HEK293 (cell line): ENCODE data around the gene CFAP157.

Experiments used
- CTCF ChIA-PET: fragments of 350-600 bp; formaldehyde crosslinking; extraction: SDS; loops from one replicate; lab custom pipeline; 2021; ENCODE audit warnings: antibody characterized with exemption; lab: Yijun Ruan, JAX
- POLR2A ChIA-PET: fragments of 300-600 bp; formaldehyde crosslinking; extraction: SDS; loops from one replicate; lab custom pipeline; 2020; ENCODE audit warnings: antibody characterized with exemption, inconsistent platforms; lab: Yijun Ruan, JAX
- H3K27ac ChIP-seq: fragments of 200-500 bp; sonication (Bioruptor generic); 2 replicates; pipeline ENCODE4 v1.5.1; 2014; ENCODE audit warnings: low read depth, low read length, control low read depth, inconsistent platforms; ENCODE audit errors: extremely low read depth
- H3K36me3 ChIP-seq, 2 experiments: fragments of 200-500 bp in 1 of 2; sonication (Bioruptor generic) in 1 of 2; 1 replicate in 1 of 2; 2 replicates in 1 of 2; pipeline ENCODE4 v1.5.1; 2014 to 2017; ENCODE audit warnings: inconsistent platforms in 2 of 2, low read length in 2 of 2; ENCODE audit not compliant: control insufficient read depth in 2 of 2, insufficient read depth in 1 of 2
- H3K4me1 ChIP-seq: fragments of 200-500 bp; sonication (Bioruptor generic); 2 replicates; pipeline ENCODE4 v1.5.1; 2014; ENCODE audit warnings: mild to moderate bottlenecking, low read length, inconsistent platforms; ENCODE audit not compliant: control insufficient read depth, insufficient read depth
- H3K4me3 ChIP-seq: 2 replicates; pipeline ENCODE4 v1.5.1; 2011; ENCODE audit warnings: low read depth, mild to moderate bottlenecking, control low read depth, low read length, moderate library complexity
- H3K9me3 ChIP-seq: fragments of 200-500 bp; sonication (Bioruptor generic); 2 replicates; pipeline ENCODE4 v1.5.1; 2014; ENCODE audit warnings: low read depth, low read length, inconsistent platforms; ENCODE audit not compliant: control insufficient read depth, insufficient read depth
- CTCF ChIP-seq: fragments of 450-650 bp; formaldehyde crosslinking; IDR thresholded peaks from 2 replicates; pipeline ENCODE4 v1.5.1; 2016; ENCODE audit warnings: missing biosample characterization, missing genetic modification characterization
- GFI1B ChIP-seq: fragments of 450-650 bp; formaldehyde crosslinking; IDR thresholded peaks from 2 replicates; pipeline ENCODE4 v1.5.1; 2016; ENCODE audit warnings: missing biosample characterization, missing genetic modification characterization
- GLIS2 ChIP-seq: fragments of 450-650 bp; formaldehyde crosslinking; IDR thresholded peaks from 2 replicates; pipeline ENCODE4 v1.5.1; 2016; ENCODE audit warnings: missing biosample characterization, missing genetic modification characterization
- KLF16 ChIP-seq: fragments of 450-650 bp; formaldehyde crosslinking; IDR thresholded peaks from 2 replicates; pipeline ENCODE4 v1.5.1; 2017; ENCODE audit warnings: missing biosample characterization, missing genetic modification characterization
- MYNN ChIP-seq: fragments of 450-650 bp; formaldehyde crosslinking; IDR thresholded peaks from 2 replicates; pipeline ENCODE4 v1.5.1; 2016; ENCODE audit warnings: missing biosample characterization, missing genetic modification characterization, borderline replicate concordance
- RBAK ChIP-seq: fragments of 450-650 bp; formaldehyde crosslinking; IDR thresholded peaks from 2 replicates; pipeline ENCODE4 v1.5.1; 2016; ENCODE audit warnings: missing biosample characterization, missing genetic modification characterization
- TCF7L2 ChIP-seq: IDR thresholded peaks from 2 replicates; pipeline ENCODE4 v1.6.1; 2011; ENCODE audit warnings: low read depth, mild to moderate bottlenecking, inconsistent platforms, low read length, moderate library complexity, borderline replicate concordance
- TRIM28 ChIP-seq: IDR thresholded peaks from 2 replicates; pipeline ENCODE4 v1.6.1; 2011; ENCODE audit warnings: low read length, control low read depth, borderline replicate concordance
- YY1 ChIP-seq: fragments of 450-650 bp; formaldehyde crosslinking; IDR thresholded peaks from 2 replicates; pipeline ENCODE4 v1.5.1; 2018; ENCODE audit warnings: missing biosample characterization, missing genetic modification characterization
- ZBTB26 ChIP-seq: fragments of 450-650 bp; formaldehyde crosslinking; optimal IDR thresholded peaks from 2 replicates; pipeline ENCODE3; 2016; ENCODE audit warnings: missing biosample characterization, mild to moderate bottlenecking, missing genetic modification characterization
- ZBTB7A ChIP-seq: fragments of 450-650 bp; formaldehyde crosslinking; IDR thresholded peaks from 2 replicates; pipeline ENCODE4 v1.5.1; 2016; ENCODE audit warnings: low read depth, missing biosample characterization, missing genetic modification characterization
- ZNF112 ChIP-seq: fragments of 450-650 bp; formaldehyde crosslinking; IDR thresholded peaks from 2 replicates; pipeline ENCODE4 v1.5.0; 2017; ENCODE audit warnings: missing biosample characterization, missing genetic modification characterization
- ZNF202 ChIP-seq: fragments of 450-650 bp; formaldehyde crosslinking; IDR thresholded peaks from 2 replicates; pipeline ENCODE4 v1.5.1; 2016; ENCODE audit warnings: missing biosample characterization, missing genetic modification characterization, borderline replicate concordance
- ZNF211 ChIP-seq: fragments of 450-650 bp; formaldehyde crosslinking; IDR thresholded peaks from 2 replicates; pipeline ENCODE4 v1.5.1; 2016; ENCODE audit warnings: low read depth, missing biosample characterization, missing genetic modification characterization
- ZNF292 ChIP-seq: fragments of 450-650 bp; formaldehyde crosslinking; IDR thresholded peaks from 2 replicates; pipeline ENCODE4 v1.5.1; 2016; ENCODE audit warnings: low read depth, missing biosample characterization, missing genetic modification characterization, borderline replicate concordance
- ZNF362 ChIP-seq: fragments of 450-650 bp; formaldehyde crosslinking; IDR thresholded peaks from 2 replicates; pipeline ENCODE4 v1.5.1; 2016; ENCODE audit warnings: missing biosample characterization, missing genetic modification characterization
- ZNF514 ChIP-seq: fragments of 450-650 bp; formaldehyde crosslinking; IDR thresholded peaks from 2 replicates; pipeline ENCODE4 v1.5.1; 2016; ENCODE audit warnings: missing biosample characterization, missing genetic modification characterization
- ZNF600 ChIP-seq: fragments of 450-650 bp; formaldehyde crosslinking; IDR thresholded peaks from 2 replicates; pipeline ENCODE4 v1.5.1; 2016; ENCODE audit warnings: missing biosample characterization, missing genetic modification characterization
- ZNF610 ChIP-seq: fragments of 450-650 bp; formaldehyde crosslinking; IDR thresholded peaks from 2 replicates; pipeline ENCODE4 v1.5.1; 2016; ENCODE audit warnings: missing biosample characterization, missing genetic modification characterization, borderline replicate concordance
- ZNF664 ChIP-seq: fragments of 450-650 bp; formaldehyde crosslinking; IDR thresholded peaks from 2 replicates; pipeline ENCODE4 v1.5.1; 2016; ENCODE audit warnings: missing biosample characterization, missing genetic modification characterization
- ZNF76 ChIP-seq: fragments of 450-650 bp; formaldehyde crosslinking; IDR thresholded peaks from 2 replicates; pipeline ENCODE4; 2016; ENCODE audit warnings: low read depth, missing biosample characterization, missing genetic modification characterization, borderline replicate concordance
- ZNF768 ChIP-seq: fragments of 450-650 bp; formaldehyde crosslinking; IDR thresholded peaks from 2 replicates; pipeline ENCODE4 v1.5.1; 2018; ENCODE audit warnings: missing biosample characterization, mild to moderate bottlenecking, missing genetic modification characterization
- ZSCAN18 ChIP-seq: fragments of 450-650 bp; formaldehyde crosslinking; IDR thresholded peaks from 2 replicates; pipeline ENCODE4 v1.5.1; 2016; ENCODE audit warnings: missing biosample characterization, missing genetic modification characterization
- ZSCAN23 ChIP-seq: fragments of 450-650 bp; formaldehyde crosslinking; IDR thresholded peaks from 2 replicates; pipeline ENCODE4 v1.5.1; 2016; ENCODE audit warnings: missing biosample characterization, missing genetic modification characterization
- ZSCAN4 ChIP-seq: fragments of 450-650 bp; formaldehyde crosslinking; IDR thresholded peaks from 2 replicates; pipeline ENCODE4 v1.5.1; 2017; ENCODE audit warnings: missing biosample characterization, missing genetic modification characterization

Gene CFAP157

GRCh38 chr9:127683723-127684122 is 23.1 kb upstream of the CFAP157 start:
- Histone ChIP-seq H3K4me3 (no peak overlapping the region), H3K4me1 (no peaks in the 10 kb centered on the region), H3K27ac (no peak overlapping the region), H3K9me3 (no peaks in the 10 kb centered on the region), H3K36me3 (peaks cover 0 to 56% of the 10 kb centered on the region in 2 experiments; a peak in 1 of 3 replicates)
- POLR2A ChIA-PET = interaction anchor here (1.4 kb wide), 1 partner anchor 51 kb away, joined by 3 read pairs; no protein-coding TSS in a partner anchor
- no peak for TF ChIP-seq GFI1B (tag by site-specific recombination)
- no peak for TF ChIP-seq TRIM28
- no peak for TF ChIP-seq ZNF610 (tag by site-specific recombination)
- no peak for TF ChIP-seq ZNF76 (tag by site-specific recombination)
- TF ChIP-seq ZNF211 (tag by site-specific recombination) = no peak
- no peak for TF ChIP-seq ZNF202 (tag by site-specific recombination)
- no peak for TF ChIP-seq CTCF (tag by site-specific recombination)
- no peak for TF ChIP-seq GLIS2 (tag by site-specific recombination)
- no peak for TF ChIP-seq ZSCAN23 (tag by site-specific recombination)
- no peak for TF ChIP-seq ZNF514 (tag by site-specific recombination)
- no peak for TF ChIP-seq ZBTB26 (tag by site-specific recombination)
- CTCF ChIA-PET = no interaction called here

- ChIA-PET POLR2A (no interaction called here), CTCF (interaction anchor here (1.0 kb wide), 1 partner anchor 9 kb away, joined by 6 read pairs; no protein-coding TSS in a partner anchor)
- no peaks in the 10 kb centered on the region for H3K9me3 ChIP-seq
- peaks cover 0 to 57% of the 10 kb centered on the region in 2 experiments; a peak in 1 of 3 replicates for H3K36me3 ChIP-seq
- no peak overlapping the region for H3K27ac ChIP-seq
- H3K4me1 ChIP-seq = no peaks in the 10 kb centered on the region
- H3K4me3 ChIP-seq = no peak overlapping the region
- TF ChIP-seq ZNF362 (tag by site-specific recombination) = no peak
- no peak for TF ChIP-seq ZNF768 (tag by site-specific recombination)
- TF ChIP-seq ZNF292 (tag by site-specific recombination) = no peak
- no peak for TF ChIP-seq ZNF600 (tag by site-specific recombination)
- no peak for TF ChIP-seq ZBTB7A
- TF ChIP-seq KLF16 (tag by site-specific recombination) = no peak
- TF ChIP-seq ZNF112 (tag by site-specific recombination) = no peak
- TF ChIP-seq RBAK = no peak
- TF ChIP-seq YY1 (tag by site-specific recombination) = no peak
- TF ChIP-seq TCF7L2 = no peak
- TF ChIP-seq ZSCAN4 = no peak
- TF ChIP-seq ZSCAN18 (tag by site-specific recombination) = no peak
- no peak for TF ChIP-seq ZNF664 (tag by site-specific recombination)
- no peak for TF ChIP-seq ZBTB26 (tag by site-specific recombination)
- no peak for TF ChIP-seq MYNN (tag by site-specific recombination)
Measured at GRCh38 chr9:127684576-127684975, 22.2 kb upstream of the CFAP157 start.
